Natural killer cell (primary cell): ENCODE measurements around the gene TBCCD1. TPM values are rescaled to one million over a fixed set of nuclear protein-coding genes. Genes with fewer than 3 reads are reported as not detected.

Experiments used
- ATAC-seq, 3 donors: fragments of 150-1000 bp in 2 of 3; fragments of 200-7000 bp in 1 of 3; cut with Tn5 transposase; 1 replicate in 1 of 3; 2 replicates in 2 of 3; pipeline ENCODE4 v1.10.0; 2021; ENCODE audit warnings: mild to moderate bottlenecking in 2 of 3, moderate library complexity in 2 of 3
- DNase-seq, 2 donors: peaks; one replicate each; pipeline versions ENCODE4 v3.0.0 to v3.0.0-alpha.2; 2013 to 2021; ENCODE audit warnings: mixed read lengths in 1 of 2
- H3K27ac ChIP-seq: one replicate; pipeline ENCODE4 v1.5.1; 2013; ENCODE audit warnings: mild to moderate bottlenecking, low read length
- H3K27me3 ChIP-seq: one replicate; pipeline ENCODE4 v1.6.1; 2013; ENCODE audit warnings: low read length; ENCODE audit not compliant: control insufficient read depth, insufficient read depth
- H3K36me3 ChIP-seq: one replicate; pipeline ENCODE4 v1.6.1; 2013; ENCODE audit warnings: low read length; ENCODE audit not compliant: control insufficient read depth, insufficient read depth
- H3K4me1 ChIP-seq: one replicate; pipeline ENCODE4 v1.6.1; 2013; ENCODE audit warnings: low read length; ENCODE audit not compliant: control insufficient read depth, insufficient read depth
- H3K4me3 ChIP-seq: one replicate; pipeline ENCODE4 v1.5.1; 2013; ENCODE audit warnings: low read length
- H3K9me3 ChIP-seq: one replicate; pipeline ENCODE4 v1.6.1; 2013; ENCODE audit warnings: low read length; ENCODE audit not compliant: control insufficient read depth, insufficient read depth
- H3K27ac Mint-ChIP-seq, 2 donors: one replicate each; pipeline ENCODE4 v1.8.0; 2022; ENCODE audit warnings: mild to moderate bottlenecking in 2 of 2, mixed read lengths in 2 of 2, moderate library complexity in 1 of 2
- H3K27me3 Mint-ChIP-seq, 2 donors: one replicate each; pipeline ENCODE4 v1.8.0; 2022; ENCODE audit warnings: low read depth in 2 of 2, mixed read lengths in 2 of 2
- H3K36me3 Mint-ChIP-seq: one replicate; pipeline ENCODE4 v1.8.0; 2022; ENCODE audit warnings: mixed read lengths
- H3K4me1 Mint-ChIP-seq, 2 donors: one replicate each; pipeline ENCODE4 v1.8.0; 2022; ENCODE audit warnings: mixed read lengths in 2 of 2
- H3K4me3 Mint-ChIP-seq: one replicate; pipeline ENCODE4 v1.8.0; 2022; ENCODE audit warnings: mild to moderate bottlenecking, moderate library complexity, mixed read lengths
- H3K9me3 Mint-ChIP-seq, 2 donors: one replicate each; pipeline ENCODE4 v1.8.0; 2022; ENCODE audit warnings: mixed read lengths in 2 of 2
- CTCF ChIP-seq: fragments of 200-600 bp; IDR thresholded peaks from one replicate; pipeline ENCODE4 v1.8.0; 2022; ENCODE audit warnings: antibody characterized with exemption
- WGBS: methylation state at CpG from one replicate; pipeline ENCODE4 v1.1.7; 2013; ENCODE audit warnings: missing lambda C conversion rate; ENCODE audit not compliant: insufficient coverage; 5-methylcytosine and 5-hydroxymethylcytosine counted together
- intact Hi-C: fragments of 100-400 bp; cut with micrococcal nuclease; formaldehyde crosslinking; loops from one replicate; pipeline ENCODE4 v1.14.2; 2022
- total RNA-seq, 4 donors: library from RNA; stranded (reverse); fragments of 120-200 nt in 1 of 4; gene quantifications; one replicate each; pipeline versions ENCODE4 v1.2.3 to v1.2.4, GENCODE V29; 2013 to 2022

TBCCD1 gene
- total RNA-seq, 3 donors from 2014 or later (not counting 1 experiment from before 2014, with no cell fraction given) = 16.8 to 23.0 (median 20.3) TPM

- peak in 1 of 2 donors; percentile 34 for DNase-seq
- H3K36me3 Mint-ChIP-seq = no peaks in the 10 kb centered on the region
- peaks cover 49% of the 10 kb centered on the region for H3K4me1 ChIP-seq
- no peaks in the 10 kb centered on the region for H3K27me3 Mint-ChIP-seq
- intact Hi-C loops = no loop called here
- H3K36me3 ChIP-seq = no peaks in the 10 kb centered on the region
- no peaks in the 10 kb centered on the region for H3K9me3 Mint-ChIP-seq
- H3K27ac Mint-ChIP-seq = peak overlapping the region in 1 of 2 donors; percentile 5
- no peak overlapping the region for H3K27ac ChIP-seq
- H3K9me3 ChIP-seq = peaks cover 6% of the 10 kb centered on the region
- H3K4me1 Mint-ChIP-seq = peaks cover 36 to 42% of the 10 kb centered on the region in 2 donors
- H3K4me3 Mint-ChIP-seq = no peak overlapping the region
- WGBS = 94% methylated on average over 3 of the region's 3 CpGs
- TF ChIP-seq CTCF = no peak
- H3K27me3 ChIP-seq = no peaks in the 10 kb centered on the region
- ATAC-seq = no peak
- H3K4me3 ChIP-seq = no peak overlapping the region
These were observed 52.7 kb downstream of the TBCCD1 start for GRCh38 chr3:186514296-186515002.

- 95% methylated on average over 5 of the region's 5 CpGs for WGBS
- H3K4me3 ChIP-seq = no peak overlapping the region
- no peaks in the 10 kb centered on the region for H3K27me3 ChIP-seq
- no peak overlapping the region for H3K27ac Mint-ChIP-seq
- no peak for DNase-seq
- TF ChIP-seq CTCF = no peak
- ATAC-seq = no peak
- H3K36me3 Mint-ChIP-seq = no peaks in the 10 kb centered on the region
- no peaks in the 10 kb centered on the region for H3K27me3 Mint-ChIP-seq
- H3K27ac ChIP-seq = no peak overlapping the region
- H3K9me3 Mint-ChIP-seq = no peaks in the 10 kb centered on the region
- peaks cover 6% of the 10 kb centered on the region for H3K9me3 ChIP-seq
- H3K36me3 ChIP-seq = no peaks in the 10 kb centered on the region
- intact Hi-C loops = no loop called here
- peaks cover 40% of the 10 kb centered on the region for H3K4me1 ChIP-seq
- H3K4me3 Mint-ChIP-seq = no peak overlapping the region
- peaks cover 26 to 32% of the 10 kb centered on the region in 2 donors for H3K4me1 Mint-ChIP-seq
These were observed 53.8 kb downstream of the TBCCD1 start for GRCh38 chr3:186513386-186513785.

- no peak overlapping the region for H3K4me3 Mint-ChIP-seq
- no peaks in the 10 kb centered on the region for H3K36me3 Mint-ChIP-seq
- no peak overlapping the region for H3K27ac ChIP-seq
- DNase-seq = no peak
- peaks cover 6% of the 10 kb centered on the region for H3K9me3 ChIP-seq
- H3K9me3 Mint-ChIP-seq = no peaks in the 10 kb centered on the region
- no peak for TF ChIP-seq CTCF
- no peaks in the 10 kb centered on the region for H3K36me3 ChIP-seq
- H3K27me3 Mint-ChIP-seq = no peaks in the 10 kb centered on the region
- peaks cover 36% of the 10 kb centered on the region for H3K4me1 ChIP-seq
- H3K4me3 ChIP-seq = no peak overlapping the region
- H3K27ac Mint-ChIP-seq = no peak overlapping the region
- ATAC-seq = peak in 1 of 3 donors; percentile 23
- H3K27me3 ChIP-seq = no peaks in the 10 kb centered on the region
- intact Hi-C loops = no loop called here
- peaks cover 19 to 27% of the 10 kb centered on the region in 2 donors for H3K4me1 Mint-ChIP-seq
- WGBS = 62% methylated on average over 9 of the region's 9 CpGs
These were observed 54.4 kb downstream of the TBCCD1 start for GRCh38 chr3:186512570-186513302.
